Epithelial cell of esophagus (primary cell): Measurements from ENCODE around the gene KCNC1.

Experiments used
- DNase-seq: peaks from one replicate; pipeline ENCODE4 v3.0.0; 2010; ENCODE audit warnings: low read depth
- H3K4me3 ChIP-seq: 2 replicates; pipeline ENCODE4 v1.5.1; 2011; ENCODE audit warnings: mild to moderate bottlenecking, low read length, control low read depth
- CTCF ChIP-seq: IDR thresholded peaks from 2 replicates; pipeline ENCODE4 v1.5.1; 2011; ENCODE audit warnings: low read depth, mild to moderate bottlenecking, low read length, control low read depth, inconsistent platforms; ENCODE audit not compliant: insufficient read depth; ENCODE audit errors: missing control alignments

The KCNC1 gene

GRCh38 chr11:17773674-17774073, 39.1 kb downstream of the KCNC1 start:
- no peak for DNase-seq
- H3K4me3 ChIP-seq = no peak overlapping the region
- TF ChIP-seq CTCF = no peak

GRCh38 chr11:17774232-17775034, 39.9 kb downstream of the KCNC1 start:
- TF ChIP-seq CTCF = no peak
- no peak for DNase-seq

GRCh38 chr11:17775035-17775348, 40.4 kb downstream of the KCNC1 start:
- H3K4me3 ChIP-seq = no peak overlapping the region
- TF ChIP-seq CTCF = no peak
- no peak for DNase-seq

More at GRCh38 chr11:17774232-17775034, 39.9 kb downstream of the KCNC1 start:
- H3K4me3 ChIP-seq = no peak overlapping the region

- DNase-seq = no peak
- no peak overlapping the region for H3K4me3 ChIP-seq
- no peak for TF ChIP-seq CTCF
Observed at GRCh38 chr11:17775507-17776211, 41.1 kb downstream of the KCNC1 start.

GRCh38 chr11:17776212-17776875, 41.8 kb downstream of the KCNC1 start:
- no peak overlapping the region for H3K4me3 ChIP-seq
- no peak for TF ChIP-seq CTCF
- no peak for DNase-seq

- DNase-seq = no peak
- no peak overlapping the region for H3K4me3 ChIP-seq
- TF ChIP-seq CTCF = no peak
Observed at GRCh38 chr11:17777086-17777737, 42.6 kb downstream of the KCNC1 start.
